SU-DHL-6 (cell line): ENCODE results near the gene PHF21B.

Experiments used
- H2AFZ ChIP-seq: fragments of 200-600 bp; sonication (generic); 2 replicates; pipeline ENCODE4 v1.6.1; 2014; ENCODE audit warnings: low read depth, mild to moderate bottlenecking, moderate library complexity, mixed read lengths, antibody characterized with exemption, low read length; ENCODE audit not compliant: severe bottlenecking
- H3F3A ChIP-seq: fragments of 200-600 bp; shearing (Covaris generic); 2 replicates; pipeline ENCODE4 v1.6.0; 2016; ENCODE audit warnings: antibody characterized with exemption, mild to moderate bottlenecking; ENCODE audit not compliant: insufficient read depth
- H3K27ac ChIP-seq: fragments of 200-600 bp; sonication (generic); 2 replicates; pipeline ENCODE4 v1.5.1; 2016; ENCODE audit warnings: low read depth, mild to moderate bottlenecking, low read length, moderate library complexity, mixed read lengths
- H3K27me3 ChIP-seq: fragments of 200-600 bp; sonication (generic), shearing (Covaris generic); 2 replicates; pipeline ENCODE4 v1.6.0; 2014; ENCODE audit warnings: mild to moderate bottlenecking, low read length
- H3K36me3 ChIP-seq: fragments of 200-600 bp; sonication (generic); 2 replicates; pipeline ENCODE4 v1.6.1; 2014; ENCODE audit warnings: mild to moderate bottlenecking, low read length, mixed read lengths
- H3K4me2 ChIP-seq: fragments of 300-600, 200-600 bp; shearing (Covaris generic), sonication (generic); 2 replicates; pipeline ENCODE4 v1.6.0; 2014; ENCODE audit warnings: low read length, low read depth, mild to moderate bottlenecking; ENCODE audit not compliant: poor library complexity, severe bottlenecking
- H3K4me3 ChIP-seq: fragments of 200-600 bp; sonication (generic); 2 replicates; pipeline ENCODE4 v1.5.1; 2014; ENCODE audit warnings: antibody characterized with exemption, low read length, mild to moderate bottlenecking, mixed read lengths; ENCODE audit not compliant: insufficient read depth, poor library complexity, severe bottlenecking
- H3K79me2 ChIP-seq: fragments of 200-600 bp; sonication (generic); 2 replicates; pipeline ENCODE4 v1.6.1; 2014; ENCODE audit warnings: mild to moderate bottlenecking, low read length, moderate library complexity; ENCODE audit not compliant: insufficient read depth
- H3K9ac ChIP-seq: fragments of 200-600 bp; sonication (generic); 2 replicates; pipeline ENCODE4 v1.7.0; 2014; ENCODE audit warnings: mild to moderate bottlenecking, low read length
- H3K9me2 ChIP-seq: fragments of 200-600 bp; sonication (generic); replicated peaks from 2 replicates; pipeline ENCODE4 v1.6.1; 2014; ENCODE audit warnings: low read length; ENCODE audit not compliant: insufficient read depth
- H3K9me3 ChIP-seq: fragments of 200-600 bp; sonication (generic); 2 replicates; pipeline ENCODE4 v1.6.1; 2014; ENCODE audit warnings: low read length, mixed read lengths; ENCODE audit not compliant: insufficient read depth
- H4K20me1 ChIP-seq: fragments of 200-600 bp; sonication (generic); 2 replicates; pipeline ENCODE4 v1.6.1; 2014; ENCODE audit warnings: low read depth, mild to moderate bottlenecking, antibody characterized with exemption, low read length, moderate library complexity, mixed read lengths
- EZH2phosphoT487 ChIP-seq: fragments of 200-600 bp; sonication (generic), shearing (Covaris generic); conservative IDR thresholded peaks from 2 replicates; pipeline ENCODE4 v1.6.1; 2018; ENCODE audit warnings: mild to moderate bottlenecking, antibody characterized with exemption, low read length, moderate library complexity, mixed read lengths
- TF ChIP-seq, protein P1 (sequence below): fragments of 200-600 bp; sonication (generic); IDR thresholded peaks from one replicate; pipeline ENCODE4 v1.5.1; 2017; ENCODE audit warnings: antibody characterized with exemption, mild to moderate bottlenecking, low read length, moderate library complexity; ENCODE audit not compliant: insufficient read depth, poor library complexity, severe bottlenecking

PHF21B gene

DNA sequence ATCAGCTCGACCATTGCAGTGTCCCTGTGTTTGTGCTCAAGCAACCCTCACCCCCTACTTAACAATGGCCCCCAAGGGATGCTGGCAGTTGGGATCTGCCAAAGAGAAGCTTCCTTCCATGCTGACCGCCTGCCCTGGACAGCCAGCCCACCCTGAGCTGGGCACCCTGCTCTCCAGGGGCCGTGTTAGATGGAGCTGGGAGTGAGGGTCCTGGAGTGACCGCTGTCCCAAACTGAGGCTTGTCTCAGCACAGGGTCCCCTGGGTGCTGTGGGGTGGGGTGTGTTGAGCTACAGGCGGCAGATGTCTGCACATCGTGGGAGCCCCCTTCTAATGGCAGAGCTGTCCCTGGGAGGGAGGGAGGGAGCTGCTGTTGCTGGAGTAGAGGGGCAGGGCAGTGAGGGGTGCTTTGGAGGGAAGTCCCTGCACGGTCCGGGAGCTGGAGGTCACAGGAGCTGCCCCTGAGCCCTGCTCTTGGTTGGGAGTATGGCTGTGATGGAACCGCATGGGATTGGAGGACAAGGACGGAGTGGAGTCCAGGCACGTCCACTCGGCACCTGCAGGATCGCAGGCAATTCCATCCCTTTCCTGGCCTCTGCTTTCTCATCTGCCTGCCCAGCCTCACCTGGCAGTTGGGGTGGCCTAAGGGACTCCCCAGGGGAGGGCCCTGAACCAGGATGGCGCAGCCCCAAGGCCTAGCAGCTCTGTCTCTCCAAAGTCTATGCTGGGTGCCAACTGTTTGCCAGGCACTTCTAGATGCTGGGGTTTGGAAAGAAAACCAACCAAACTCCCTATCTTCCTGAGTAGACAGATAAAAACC is 131.1 kb downstream of the PHF21B start:
- H4K20me1 ChIP-seq: no peaks in the 10 kb centered on the region
- no peaks in the 10 kb centered on the region for H3K79me2 ChIP-seq
- no peak overlapping the region for H2AFZ ChIP-seq
- no peaks in the 10 kb centered on the region for H3K9me3 ChIP-seq
- no peak overlapping the region for H3K4me2 ChIP-seq
- no peaks in the 10 kb centered on the region for H3F3A ChIP-seq
- TF ChIP-seq, protein P1, sequence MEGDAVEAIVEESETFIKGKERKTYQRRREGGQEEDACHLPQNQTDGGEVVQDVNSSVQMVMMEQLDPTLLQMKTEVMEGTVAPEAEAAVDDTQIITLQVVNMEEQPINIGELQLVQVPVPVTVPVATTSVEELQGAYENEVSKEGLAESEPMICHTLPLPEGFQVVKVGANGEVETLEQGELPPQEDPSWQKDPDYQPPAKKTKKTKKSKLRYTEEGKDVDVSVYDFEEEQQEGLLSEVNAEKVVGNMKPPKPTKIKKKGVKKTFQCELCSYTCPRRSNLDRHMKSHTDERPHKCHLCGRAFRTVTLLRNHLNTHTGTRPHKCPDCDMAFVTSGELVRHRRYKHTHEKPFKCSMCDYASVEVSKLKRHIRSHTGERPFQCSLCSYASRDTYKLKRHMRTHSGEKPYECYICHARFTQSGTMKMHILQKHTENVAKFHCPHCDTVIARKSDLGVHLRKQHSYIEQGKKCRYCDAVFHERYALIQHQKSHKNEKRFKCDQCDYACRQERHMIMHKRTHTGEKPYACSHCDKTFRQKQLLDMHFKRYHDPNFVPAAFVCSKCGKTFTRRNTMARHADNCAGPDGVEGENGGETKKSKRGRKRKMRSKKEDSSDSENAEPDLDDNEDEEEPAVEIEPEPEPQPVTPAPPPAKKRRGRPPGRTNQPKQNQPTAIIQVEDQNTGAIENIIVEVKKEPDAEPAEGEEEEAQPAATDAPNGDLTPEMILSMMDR: no peak
- TF ChIP-seq EZH2phosphoT487: no peak
- no peaks in the 10 kb centered on the region for H3K9me2 ChIP-seq
- no peak overlapping the region for H3K4me3 ChIP-seq
- no peak overlapping the region for H3K27ac ChIP-seq
- H3K9ac ChIP-seq: no peak overlapping the region
- no peaks in the 10 kb centered on the region for H3K27me3 ChIP-seq
- H3K36me3 ChIP-seq: no peaks in the 10 kb centered on the region

DNA sequence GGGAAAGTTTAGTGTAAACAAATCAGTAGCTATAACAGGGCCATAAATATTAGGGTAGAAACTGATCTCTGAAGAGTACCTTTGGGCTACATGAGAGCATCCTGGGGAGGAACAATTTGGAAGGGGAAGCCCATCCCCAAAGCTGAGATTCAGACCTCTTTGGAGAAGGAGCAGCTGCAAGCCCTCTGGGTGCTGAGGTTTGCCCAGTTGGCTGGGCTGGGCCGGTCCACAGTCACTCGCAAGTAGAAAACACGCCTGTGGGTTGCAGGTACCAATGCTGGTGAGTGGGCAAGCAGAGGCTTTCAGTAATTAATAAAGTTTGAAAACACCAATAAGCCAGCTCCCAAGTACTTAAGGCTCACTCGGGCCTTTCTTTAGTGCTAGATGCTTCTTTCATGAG is 132.9 kb downstream of the PHF21B start:
- Histone ChIP-seq H3K4me3 (no peak overlapping the region), H3K27me3 (no peaks in the 10 kb centered on the region), H2AFZ (no peak overlapping the region), H3K79me2 (no peaks in the 10 kb centered on the region), H3K27ac (no peak overlapping the region), H3K9ac (no peak overlapping the region), H4K20me1 (no peaks in the 10 kb centered on the region), H3K9me2 (no peaks in the 10 kb centered on the region), H3K4me2 (no peak overlapping the region), H3K36me3 (no peaks in the 10 kb centered on the region), H3F3A (no peaks in the 10 kb centered on the region), H3K9me3 (no peaks in the 10 kb centered on the region)
- TF ChIP-seq, protein P1: no peak
- no peak for TF ChIP-seq EZH2phosphoT487

DNA sequence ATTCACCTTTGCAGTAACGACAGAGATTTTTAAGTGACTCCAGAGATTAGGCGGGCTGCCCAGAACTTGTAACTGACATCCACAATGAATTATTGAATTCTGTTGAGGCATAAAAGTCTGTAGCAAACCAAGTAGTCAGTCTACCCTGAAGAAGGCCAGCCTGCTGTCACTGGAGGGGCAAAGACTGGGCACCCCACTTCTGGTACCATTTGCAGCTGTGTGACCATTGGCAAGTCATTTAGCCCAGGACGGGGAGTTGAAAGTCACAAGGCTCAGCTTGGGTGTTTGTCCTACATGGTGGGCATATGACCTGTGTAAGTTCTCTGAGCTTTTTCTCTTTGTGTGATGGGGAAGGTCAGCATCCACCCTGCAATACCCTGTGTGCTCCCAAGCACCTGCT is 138.0 kb downstream of the PHF21B start:
- Histone ChIP-seq H3K9me3 (0 out of 2 replicates have a peak, but pooled peaks cover 4% of the 10 kb centered on the region), H3K36me3 (no peaks in the 10 kb centered on the region), H3K4me2 (no peak overlapping the region), H3K27me3 (no peaks in the 10 kb centered on the region), H3K4me3 (no peak overlapping the region), H3F3A (no peaks in the 10 kb centered on the region), H2AFZ (no peak overlapping the region), H3K9ac (no peak overlapping the region), H3K27ac (no peak overlapping the region), H4K20me1 (no peaks in the 10 kb centered on the region), H3K9me2 (no peaks in the 10 kb centered on the region), H3K79me2 (no peaks in the 10 kb centered on the region)
- TF ChIP-seq EZH2phosphoT487: no peak
- TF ChIP-seq, protein P1: no peak
